Astrocyte (in vitro differentiated cells and primary cell): ENCODE data around the gene ENOX2. TPM values are rescaled to one million over a fixed set of nuclear protein-coding genes. Genes with fewer than 3 reads are reported as not detected.

ENCODE experiments used
- DNase-seq: peaks from one replicate; pipeline ENCODE4 v3.0.0-alpha.2; 2010; ENCODE audit warnings: low read depth
- FAIRE-seq: peaks from 2 replicates; lab custom pipeline; 2011; peaks lifted over from hg19 to GRCh38; lab: Jason Lieb, UNC
- H2AFZ ChIP-seq: 2 replicates; pipeline ENCODE4 v1.6.0; 2012; ENCODE audit warnings: low read depth, low read length, inconsistent platforms
- H3K27ac ChIP-seq: 2 replicates; pipeline ENCODE4 v1.5.1; 2011; ENCODE audit warnings: low read depth, low read length, inconsistent platforms
- H3K27me3 ChIP-seq: 2 replicates; pipeline ENCODE4 v1.6.0; 2011; ENCODE audit warnings: low read length, inconsistent platforms; ENCODE audit not compliant: insufficient read depth
- H3K36me3 ChIP-seq: 2 replicates; pipeline ENCODE4 v1.5.1; 2011; ENCODE audit warnings: low read length, inconsistent platforms; ENCODE audit not compliant: insufficient read depth
- H3K4me1 ChIP-seq: 2 replicates; pipeline ENCODE4 v1.5.1; 2011; ENCODE audit warnings: low read length, inconsistent platforms; ENCODE audit not compliant: insufficient read depth
- H3K4me2 ChIP-seq: 2 replicates; pipeline ENCODE4 v1.6.0; 2012; ENCODE audit warnings: low read length, inconsistent platforms
- H3K4me3 ChIP-seq: 2 replicates; pipeline ENCODE4 v1.5.1; 2011; ENCODE audit warnings: low read depth, mild to moderate bottlenecking, low read length, inconsistent platforms; ENCODE audit not compliant: insufficient read depth
- H3K79me2 ChIP-seq: 2 replicates; pipeline ENCODE4 v1.6.0; 2012; ENCODE audit warnings: mild to moderate bottlenecking, low read length, inconsistent platforms; ENCODE audit not compliant: insufficient read depth
- H3K9ac ChIP-seq: 2 replicates; pipeline ENCODE4 v1.6.0; 2012; ENCODE audit warnings: mild to moderate bottlenecking, low read length, inconsistent platforms
- H3K9me3 ChIP-seq: 2 replicates; pipeline ENCODE4 v1.5.1; 2012; ENCODE audit warnings: low read depth, mild to moderate bottlenecking, low read length, inconsistent platforms; ENCODE audit not compliant: insufficient read depth
- H4K20me1 ChIP-seq: 2 replicates; pipeline ENCODE4 v1.6.0; 2012; ENCODE audit warnings: low read length, inconsistent platforms; ENCODE audit not compliant: insufficient read depth
- H3K27ac Mint-ChIP-seq: one replicate; pipeline ENCODE4 v1.8.0; 2021; ENCODE audit warnings: mild to moderate bottlenecking, mixed read lengths; ENCODE audit not compliant: unreplicated experiment
- H3K27me3 Mint-ChIP-seq: one replicate; pipeline ENCODE4 v1.8.0; 2021; ENCODE audit warnings: low read depth, mixed read lengths; ENCODE audit not compliant: unreplicated experiment
- H3K36me3 Mint-ChIP-seq: one replicate; pipeline ENCODE4 v1.8.0; 2021; ENCODE audit warnings: low read depth, mixed read lengths; ENCODE audit not compliant: unreplicated experiment
- H3K4me1 Mint-ChIP-seq: one replicate; pipeline ENCODE4 v1.8.0; 2021; ENCODE audit warnings: low read depth, mixed read lengths; ENCODE audit not compliant: unreplicated experiment
- H3K4me3 Mint-ChIP-seq: one replicate; pipeline ENCODE4 v1.8.0; 2021; ENCODE audit warnings: mild to moderate bottlenecking, moderate library complexity, mixed read lengths; ENCODE audit not compliant: unreplicated experiment
- H3K9me3 Mint-ChIP-seq: one replicate; pipeline ENCODE4 v1.8.0; 2021; ENCODE audit warnings: mild to moderate bottlenecking, mixed read lengths; ENCODE audit not compliant: unreplicated experiment
- CTCF ChIP-seq: IDR thresholded peaks from 2 replicates; pipeline ENCODE4 v1.5.1; 2011; ENCODE audit warnings: low read depth, mild to moderate bottlenecking, inconsistent platforms, low read length, moderate library complexity; ENCODE audit not compliant: insufficient read depth
- EZH2 ChIP-seq: IDR thresholded peaks from 2 replicates; pipeline ENCODE4 v1.6.1; 2012; ENCODE audit warnings: mild to moderate bottlenecking, low read length, inconsistent platforms; ENCODE audit not compliant: insufficient read depth
- total RNA-seq: library from RNA; stranded (reverse); gene quantifications from 2 replicates; pipeline ENCODE4 v1.2.1, GENCODE V29; 2021

ENOX2 gene
- total RNA-seq, 1 donor from 2014 or later = 9.4 TPM

GRCh38 chrX:130869239-130869638, 33.8 kb downstream of the ENOX2 start:
- Histone ChIP-seq H3K9me3 (no peaks in the 10 kb centered on the region), H3K36me3 (no peaks in the 10 kb centered on the region), H3K4me2 (peak overlapping the region; percentile 16), H2AFZ (no peak overlapping the region), H3K27ac (no peak overlapping the region), H3K79me2 (no peaks in the 10 kb centered on the region), H3K4me1 (no peaks in the 10 kb centered on the region), H4K20me1 (no peaks in the 10 kb centered on the region), H3K27me3 (no peaks in the 10 kb centered on the region), H3K9ac (no peak overlapping the region), H3K4me3 (no peak overlapping the region)
- H3K27ac Mint-ChIP-seq = no peak overlapping the region
- peak; percentile 68 for DNase-seq
- H3K4me1 Mint-ChIP-seq = peaks cover 2% of the 10 kb centered on the region
- H3K36me3 Mint-ChIP-seq = no peaks in the 10 kb centered on the region
- peak; percentile 94 for FAIRE-seq
- TF ChIP-seq CTCF (no peak), EZH2 (no peak)
- H3K27me3 Mint-ChIP-seq = no peaks in the 10 kb centered on the region
- H3K4me3 Mint-ChIP-seq = no peak overlapping the region
- H3K9me3 Mint-ChIP-seq = peaks cover 3% of the 10 kb centered on the region

- TF ChIP-seq CTCF (no peak), EZH2 (no peak)
- no peaks in the 10 kb centered on the region for H3K27me3 Mint-ChIP-seq
Measured at GRCh38 chrX:130861462-130861861, 41.5 kb downstream of the ENOX2 start.

GRCh38 chrX:130857207-130857606, 45.8 kb downstream of the ENOX2 start:
- H3K27ac ChIP-seq = no peak overlapping the region
- no peaks in the 10 kb centered on the region for H3K79me2 ChIP-seq
- Mint-ChIP-seq H3K27me3 (no peaks in the 10 kb centered on the region), H3K9me3 (no peaks in the 10 kb centered on the region), H3K36me3 (no peaks in the 10 kb centered on the region), H3K27ac (no peak overlapping the region), H3K4me1 (no peaks in the 10 kb centered on the region), H3K4me3 (no peak overlapping the region)
- FAIRE-seq = peak; percentile 59
- no peak overlapping the region for H3K4me3 ChIP-seq
- H4K20me1 ChIP-seq = no peaks in the 10 kb centered on the region
- TF ChIP-seq CTCF (no peak), EZH2 (no peak)
- no peak for DNase-seq
- H3K4me1 ChIP-seq = no peaks in the 10 kb centered on the region
- H3K27me3 ChIP-seq = no peaks in the 10 kb centered on the region
- no peaks in the 10 kb centered on the region for H3K36me3 ChIP-seq
- no peaks in the 10 kb centered on the region for H3K9me3 ChIP-seq
- no peak overlapping the region for H3K4me2 ChIP-seq
- no peak overlapping the region for H3K9ac ChIP-seq
- no peak overlapping the region for H2AFZ ChIP-seq

More at GRCh38 chrX:130861462-130861861, 41.5 kb downstream of the ENOX2 start:
- Histone ChIP-seq H3K4me1 (no peaks in the 10 kb centered on the region), H3K27me3 (no peaks in the 10 kb centered on the region), H3K4me3 (no peak overlapping the region), H2AFZ (no peak overlapping the region), H3K36me3 (no peaks in the 10 kb centered on the region), H3K9me3 (no peaks in the 10 kb centered on the region), H3K9ac (no peak overlapping the region), H3K79me2 (no peaks in the 10 kb centered on the region), H4K20me1 (no peaks in the 10 kb centered on the region), H3K27ac (no peak overlapping the region), H3K4me2 (no peak overlapping the region)
- H3K36me3 Mint-ChIP-seq = no peaks in the 10 kb centered on the region
- DNase-seq (no peak), FAIRE-seq (peak; percentile 32)
- H3K4me3 Mint-ChIP-seq = no peak overlapping the region
- no peaks in the 10 kb centered on the region for H3K9me3 Mint-ChIP-seq
- H3K4me1 Mint-ChIP-seq = no peaks in the 10 kb centered on the region
- H3K27ac Mint-ChIP-seq = no peak overlapping the region
